GM12878 (cell line): ENCODE measurements around the gene TIPARP. TPM values are rescaled to one million over a fixed set of nuclear protein-coding genes. Genes with fewer than 3 reads are reported as not detected.

Experiments used
- ATAC-seq: fragments of 200-7000 bp; cut with Tn5 transposase; 3 replicates; pipeline ENCODE4 v1.9.1; 2020; ENCODE audit warnings: mild to moderate bottlenecking, moderate library complexity
- BruUV-seq: library from RNA; stranded (reverse); fragments of 400-500 nt; replicated peaks from 2 replicates; lab custom pipeline; 2021; lab: Mats Ljungman, UMichigan
- CTCF ChIA-PET: fragments of 300-600 bp; sonication (Branson Sonifier 250); formaldehyde crosslinking; extraction: SDS; loops from one replicate; lab custom pipeline; 2021; ENCODE audit warnings: inconsistent platforms; lab: Yijun Ruan, JAX
- POLR2A ChIA-PET: fragments of 350-600 bp; formaldehyde crosslinking; extraction: SDS; loops from one replicate; lab custom pipeline; 2021; ENCODE audit warnings: inconsistent platforms; lab: Charles Lee
- RAD21 ChIA-PET: fragments of 300-600 bp; sonication (Branson Sonifier 250); formaldehyde crosslinking; loops from one replicate; lab custom pipeline; 2023; ENCODE audit warnings: antibody characterized with exemption; ENCODE audit not compliant: unreplicated experiment; lab: Charles Lee
- SMC1A ChIA-PET: fragments of 300-600 bp; sonication (Branson Sonifier 250); formaldehyde crosslinking; loops from one replicate; lab custom pipeline; 2023; ENCODE audit not compliant: unreplicated experiment, uncharacterized antibody; lab: Charles Lee
- DNase-seq: peaks from one replicate; pipeline ENCODE4 v3.0.0-alpha.2; 2011; ENCODE audit warnings: low read depth, low spot score
- FAIRE-seq: peaks from 3 replicates; lab custom pipeline; 2011; peaks lifted over from hg19 to GRCh38; lab: Jason Lieb, UNC
- H2AFZ ChIP-seq: 2 replicates; pipeline ENCODE4 v1.6.0; 2011; ENCODE audit warnings: low read depth, low read length, control low read depth; ENCODE audit not compliant: control insufficient read depth
- H3K27ac ChIP-seq: 2 replicates; pipeline ENCODE4 v1.5.1; 2011; ENCODE audit warnings: control low read depth; ENCODE audit not compliant: control insufficient read depth, insufficient read depth
- H3K27me3 ChIP-seq, 2 experiments: replicated peaks in 1 of 2; 2 replicates each; pipeline versions ENCODE4 v1.6.0 to v1.6.1; 2011; ENCODE audit warnings: low read length in 1 of 2; ENCODE audit not compliant: control insufficient read depth in 2 of 2, insufficient read depth in 2 of 2
- H3K36me3 ChIP-seq, 2 experiments: 2 replicates each; pipeline ENCODE4 v1.5.1; 2011; ENCODE audit warnings: low read length in 1 of 2; ENCODE audit not compliant: control insufficient read depth in 2 of 2, insufficient read depth in 2 of 2
- H3K4me1 ChIP-seq: 2 replicates; pipeline ENCODE4 v1.6.1; 2011; ENCODE audit warnings: mild to moderate bottlenecking, low read length, moderate library complexity, mixed read lengths; ENCODE audit not compliant: control insufficient read depth, insufficient read depth
- H3K4me2 ChIP-seq: 2 replicates; pipeline ENCODE4 v1.6.0; 2011; ENCODE audit warnings: control low read depth; ENCODE audit not compliant: control insufficient read depth, insufficient read depth
- H3K4me3 ChIP-seq: fragments of 200-600 bp; sonication (generic); 2 replicates; pipeline ENCODE4 v1.5.1; 2016
- H3K79me2 ChIP-seq: 2 replicates; pipeline ENCODE4 v1.6.0; 2011; ENCODE audit warnings: low read length; ENCODE audit not compliant: control insufficient read depth, insufficient read depth
- H3K9ac ChIP-seq: 2 replicates; pipeline ENCODE4 v1.8.0; 2011; ENCODE audit warnings: low read length, control low read depth, mixed read lengths; ENCODE audit not compliant: control insufficient read depth, insufficient read depth
- H3K9me3 ChIP-seq: replicated peaks from 3 replicates; pipeline ENCODE4 v1.5.1; 2011; ENCODE audit warnings: mild to moderate bottlenecking, low read length; ENCODE audit not compliant: control insufficient read depth, insufficient read depth
- H4K20me1 ChIP-seq: 2 replicates; pipeline ENCODE4 v1.6.0; 2011; ENCODE audit not compliant: control insufficient read depth, insufficient read depth
- ATF7 ChIP-seq: fragments of 450-650 bp; IDR thresholded peaks from 2 replicates; pipeline ENCODE4 v1.6.1; 2016; ENCODE audit warnings: low read depth, mild to moderate bottlenecking
- IKZF2 ChIP-seq, 2 experiments: fragments of 450-650 bp; IDR thresholded peaks; 2 replicates each; pipeline ENCODE4 v1.6.1; 2017; ENCODE audit warnings: mild to moderate bottlenecking in 2 of 2, moderate library complexity in 2 of 2
- MLLT1 ChIP-seq: fragments of 450-650 bp; IDR thresholded peaks from 2 replicates; pipeline ENCODE4 v1.6.1; 2016; ENCODE audit warnings: mild to moderate bottlenecking
- MTA2 ChIP-seq: fragments of 450-650 bp; IDR thresholded peaks from 2 replicates; pipeline ENCODE4 v1.6.1; 2016; ENCODE audit warnings: low read depth, mild to moderate bottlenecking, moderate library complexity
- NBN ChIP-seq: fragments of 450-650 bp; IDR thresholded peaks from 2 replicates; pipeline ENCODE4 v1.6.1; 2016
- RELB ChIP-seq: fragments of 450-650 bp; IDR thresholded peaks from 2 replicates; pipeline ENCODE4 v1.6.1; 2017; ENCODE audit warnings: low read depth, mild to moderate bottlenecking, moderate library complexity
- ZBTB33 ChIP-seq: fragments of 450-650 bp; IDR thresholded peaks from 2 replicates; pipeline ENCODE4 v1.6.1; 2017; ENCODE audit warnings: mild to moderate bottlenecking
- WGBS: methylation state at CpG from one replicate; pipeline ENCODE4 v1.1.6; 2016; ENCODE audit warnings: low lambda C conversion rate; ENCODE audit not compliant: insufficient replicate concordance, insufficient coverage; ENCODE audit errors: missing lambda C conversion rate; 5-methylcytosine and 5-hydroxymethylcytosine counted together
- in situ Hi-C: fragments of 300-500 bp; cut with MboI; formaldehyde crosslinking; loops from 9 replicates; pipeline ENCODE4 v1.14.3; 2018; ENCODE audit warnings: mixed read lengths
- intact Hi-C: fragments of 100-400 bp; cut with micrococcal nuclease; formaldehyde crosslinking; loops from one replicate; pipeline ENCODE4 v1.14.2; 2022; ENCODE audit not compliant: unreplicated experiment
- polyA plus RNA-seq, 11 experiments: library from polyadenylated mRNA; depleted of rRNA in 4 of 11; unstranded in 6 of 11; stranded (reverse) in 5 of 11; fragments of >200 nt; fragmentation: Nextera tagmentation in 4 of 11; fragmentation: Illumina TruSeq in 1 of 11; extraction: Ambion mirVana in 4 of 11; extraction: Trizol in 1 of 11; gene quantifications; 1 replicate in 1 of 11; 2 replicates in 10 of 11; pipeline versions ENCODE4 v1.2.1 to v1.2.3, GENCODE V29; 2011 to 2016; ENCODE audit warnings: inconsistent platforms in 2 of 11, missing spikeins in 2 of 11, low read depth in 1 of 11
- total RNA-seq, 4 experiments: library from RNA; depleted of rRNA in 3 of 4; stranded (reverse); fragments of >200 nt in 3 of 4; fragmentation: Illumina TruSeq in 1 of 4; extraction: Trizol in 1 of 4; gene quantifications; 2 replicates each; pipeline versions ENCODE4 v1.2.1 to v1.2.3, GENCODE V29; 2013 to 2021
- TF ChIP-seq, protein P1 (sequence below): IDR thresholded peaks from 2 replicates; pipeline ENCODE4 v1.6.1; 2011; ENCODE audit warnings: low read depth, mild to moderate bottlenecking, low read length, moderate library complexity, borderline replicate concordance; ENCODE audit errors: extremely low read depth

TIPARP gene
- total and polyA plus RNA-seq, 10 of the 15 experiments (the other 5 are each of a cell fraction or from before 2014, with no cell fraction given): 3.2 to 21.5 (median 12.0) TPM

GRCh38 chr3:156661155-156661554, 13.2 kb upstream of the TIPARP start:
- CTCF ChIA-PET: interaction anchor here (1.0 to 1.9 kb wide), 3 partner anchors 10 to 15 kb away, joined by 4 to 6 read pairs (median 6); partner anchors contain the start of gene TIPARP

More at GRCh38 chr3:156661155-156661554, 13.2 kb upstream of the TIPARP start:
- no peak overlapping the region for H3K4me3 ChIP-seq
- peak overlapping the region; percentile 1 for H3K4me2 ChIP-seq
- intact Hi-C loops: no loop called here
- ChIA-PET POLR2A (interaction anchor here (1.9 kb wide), 1 partner anchor 106 kb away, joined by 8 read pairs; the partner anchor contains the start of gene SSR3), RAD21 (interaction anchor here (1.2 to 1.4 kb wide), 3 partner anchors 9 to 13 kb away, joined by 3 to 8 read pairs (median 4); partner anchors contain the start of gene TIPARP)
- H3K27me3 ChIP-seq: no peaks in the 10 kb centered on the region
- TF ChIP-seq MTA2 (0 out of 2 replicates have a peak, but pooled peaks have one; percentile 58), NBN (peak; percentile 58; the same call in 1 of the 2 replicates), ATF7 (peak; percentile 40; the same call in 1 of the 2 replicates), RELB (0 out of 2 replicates have a peak, but pooled peaks have one; percentile 51), IKZF2 (IDR thresholded peaks at IDR 0.05) (peak; percentile 65 to 69; a peak in 2 of 4 replicates), MLLT1 (peak; percentile 75), ZBTB33 (no peak)
- TF ChIP-seq, protein P1, sequence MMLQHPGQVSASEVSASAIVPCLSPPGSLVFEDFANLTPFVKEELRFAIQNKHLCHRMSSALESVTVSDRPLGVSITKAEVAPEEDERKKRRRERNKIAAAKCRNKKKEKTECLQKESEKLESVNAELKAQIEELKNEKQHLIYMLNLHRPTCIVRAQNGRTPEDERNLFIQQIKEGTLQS: no peak
- TF ChIP-seq, all 136 proteins: peak for 6
- Histone ChIP-seq H4K20me1 (no peaks in the 10 kb centered on the region), H3K9me3 (no peaks in the 10 kb centered on the region), H3K79me2 (no peaks in the 10 kb centered on the region), H3K9ac (no peak overlapping the region), H3K36me3 (no peaks in the 10 kb centered on the region), H2AFZ (no peak overlapping the region), H3K4me1 (peaks cover 49% of the 10 kb centered on the region), H3K27ac (no peak overlapping the region)
- SMC1A ChIA-PET: interaction anchor here (0.9 to 2.6 kb wide), 6 partner anchors 13 to 118 kb away, joined by 3 to 11 read pairs (median 5); no protein-coding TSS in a partner anchor
- WGBS: 45% methylated on average over 2 of the region's 2 CpGs
- no peak for DNase-seq
- FAIRE-seq: no peak
- no TSS peak for BruUV-seq
- in situ Hi-C loops: no loop called here
- ATAC-seq: peak; percentile 66
